Measurements from ENCODE around the gene SYT3.

The SYT3 gene

GRCh38 chr19:50639121-50640112 is at the start of gene SYT3:
TSS of gene SYT3 (minus strand) at chr19:50639881. CDS start at chr19:50637411, 2,470 bp downstream.
- Mint-ChIP-seq H3K27ac (no peak within 1 kb of the TSS), H3K4me3 (peak within 1 kb of the TSS; percentile 41)
- no peak for DNase-seq (ENCODE audit: low spot score in 2 of 2)

GRCh38 chr19:50688766-50689165 is 49.1 kb upstream of the SYT3 start:
- no peak for DNase-seq (ENCODE audit: low spot score in 2 of 2)
- ATAC-seq, result no peak
- Mint-ChIP-seq H3K4me1 (no peaks in the 10 kb centered on the region), H3K27ac (no peak overlapping the region), H3K36me3 (no peaks in the 10 kb centered on the region), H3K9me3 (no peaks in the 10 kb centered on the region), H3K4me3 (no peak overlapping the region)

More at GRCh38 chr19:50639121-50640112, at the start of gene SYT3:
- peak; percentile 43 for ATAC-seq
- Mint-ChIP-seq H3K4me1 (peaks cover 9% of the 10 kb centered on the region), H3K9me3 (no peaks in the 10 kb centered on the region), H3K36me3 (no peaks in the 10 kb centered on the region)

GRCh38 chr19:50686310-50687032 is 46.8 kb upstream of the SYT3 start:
- H3K4me1 Mint-ChIP-seq, result no peaks in the 10 kb centered on the region
- no peak overlapping the region for H3K4me3 Mint-ChIP-seq
- no peaks in the 10 kb centered on the region for H3K36me3 Mint-ChIP-seq
- H3K27ac Mint-ChIP-seq, result no peak overlapping the region
- no peak for DNase-seq (ENCODE audit: low spot score in 2 of 2)
- ATAC-seq, result no peak
- no peaks in the 10 kb centered on the region for H3K9me3 Mint-ChIP-seq

GRCh38 chr19:50679177-50680125 is 39.8 kb upstream of the SYT3 start:
- peaks cover 2% of the 10 kb centered on the region for H3K9me3 Mint-ChIP-seq
- H3K27ac Mint-ChIP-seq, result peak overlapping the region; percentile 6
- ATAC-seq (peak; percentile 94), DNase-seq (ENCODE audit: low spot score in 2 of 2) (peak; percentile 68 to 93)
- no peaks in the 10 kb centered on the region for H3K36me3 Mint-ChIP-seq
- H3K4me3 Mint-ChIP-seq, result no peak overlapping the region
- H3K4me1 Mint-ChIP-seq, result peaks cover 13% of the 10 kb centered on the region

GRCh38 chr19:50678323-50678722 is 38.6 kb upstream of the SYT3 start:
- ATAC-seq, result no peak
- peaks cover 13% of the 10 kb centered on the region for H3K4me1 Mint-ChIP-seq
- no peak for DNase-seq (ENCODE audit: low spot score in 2 of 2)
- H3K4me3 Mint-ChIP-seq, result no peak overlapping the region
- H3K9me3 Mint-ChIP-seq, result peaks cover 2% of the 10 kb centered on the region
- no peak overlapping the region for H3K27ac Mint-ChIP-seq
- no peaks in the 10 kb centered on the region for H3K36me3 Mint-ChIP-seq

GRCh38 chr19:50677636-50678035 is 38.0 kb upstream of the SYT3 start:
- ATAC-seq, result no peak
- Mint-ChIP-seq H3K4me1 (peaks cover 13% of the 10 kb centered on the region), H3K36me3 (no peaks in the 10 kb centered on the region), H3K27ac (no peak overlapping the region), H3K4me3 (no peak overlapping the region), H3K9me3 (peaks cover 2% of the 10 kb centered on the region)
- no peak for DNase-seq (ENCODE audit: low spot score in 2 of 2)

- ATAC-seq, result no peak
- Mint-ChIP-seq H3K4me3 (no peak overlapping the region), H3K9me3 (peaks cover 2% of the 10 kb centered on the region), H3K36me3 (no peaks in the 10 kb centered on the region), H3K4me1 (peaks cover 13% of the 10 kb centered on the region), H3K27ac (no peak overlapping the region)
- no peak for DNase-seq (ENCODE audit: low spot score in 2 of 2)
Measured at GRCh38 chr19:50676625-50677197, 37.0 kb upstream of the SYT3 start.

- ATAC-seq (no peak), DNase-seq (ENCODE audit: low spot score in 2 of 2) (no peak)
- Mint-ChIP-seq H3K4me1 (no peaks in the 10 kb centered on the region), H3K36me3 (no peaks in the 10 kb centered on the region), H3K9me3 (peaks cover 2% of the 10 kb centered on the region), H3K27ac (no peak overlapping the region), H3K4me3 (no peak overlapping the region)
Measured at GRCh38 chr19:50673118-50673517, 33.4 kb upstream of the SYT3 start.

- DNase-seq (ENCODE audit: low spot score in 2 of 2) (no peak), ATAC-seq (no peak)
- Mint-ChIP-seq H3K4me3 (no peak overlapping the region), H3K9me3 (no peaks in the 10 kb centered on the region), H3K27ac (no peak overlapping the region), H3K36me3 (no peaks in the 10 kb centered on the region), H3K4me1 (no peaks in the 10 kb centered on the region)
Measured at GRCh38 chr19:50670102-50670380, 30.4 kb upstream of the SYT3 start.

GRCh38 chr19:50669302-50670101 is 29.8 kb upstream of the SYT3 start:
- no peaks in the 10 kb centered on the region for H3K9me3 Mint-ChIP-seq
- DNase-seq (ENCODE audit: low spot score in 2 of 2) (peak in 1 of 2 donors; percentile 59), ATAC-seq (no peak)
- no peak overlapping the region for H3K4me3 Mint-ChIP-seq
- H3K4me1 Mint-ChIP-seq, result no peaks in the 10 kb centered on the region
- no peak overlapping the region for H3K27ac Mint-ChIP-seq
- no peaks in the 10 kb centered on the region for H3K36me3 Mint-ChIP-seq

GRCh38 chr19:50668879-50669278 is 29.2 kb upstream of the SYT3 start:
- Mint-ChIP-seq H3K4me3 (no peak overlapping the region), H3K27ac (no peak overlapping the region), H3K36me3 (no peaks in the 10 kb centered on the region), H3K4me1 (no peaks in the 10 kb centered on the region), H3K9me3 (no peaks in the 10 kb centered on the region)
- DNase-seq (ENCODE audit: low spot score in 2 of 2) (no peak), ATAC-seq (no peak)

- Mint-ChIP-seq H3K4me1 (no peaks in the 10 kb centered on the region), H3K36me3 (no peaks in the 10 kb centered on the region), H3K9me3 (no peaks in the 10 kb centered on the region), H3K27ac (no peak overlapping the region), H3K4me3 (no peak overlapping the region)
- ATAC-seq, result no peak
- no peak for DNase-seq (ENCODE audit: low spot score in 2 of 2)
Measured at GRCh38 chr19:50668416-50668815, 28.7 kb upstream of the SYT3 start.

- no peak for DNase-seq (ENCODE audit: low spot score in 2 of 2)
- Mint-ChIP-seq H3K36me3 (no peaks in the 10 kb centered on the region), H3K9me3 (no peaks in the 10 kb centered on the region), H3K27ac (no peak overlapping the region), H3K4me1 (no peaks in the 10 kb centered on the region), H3K4me3 (no peak overlapping the region)
- no peak for ATAC-seq
Measured at GRCh38 chr19:50667759-50668231, 28.1 kb upstream of the SYT3 start.

GRCh38 chr19:50667177-50667758 is 27.6 kb upstream of the SYT3 start:
- no peak for ATAC-seq
- Mint-ChIP-seq H3K27ac (no peak overlapping the region), H3K36me3 (no peaks in the 10 kb centered on the region), H3K4me3 (no peak overlapping the region), H3K9me3 (no peaks in the 10 kb centered on the region), H3K4me1 (no peaks in the 10 kb centered on the region)
- no peak for DNase-seq (ENCODE audit: low spot score in 2 of 2)
